Measurements from ENCODE around the gene CEACAM19.
"Not testable (repeated sequence)": the region's sequence is repeated elsewhere in the genome, so short reads cannot be mapped to it uniquely, and the experiment has no call there.

Gene CEACAM19, protein sequence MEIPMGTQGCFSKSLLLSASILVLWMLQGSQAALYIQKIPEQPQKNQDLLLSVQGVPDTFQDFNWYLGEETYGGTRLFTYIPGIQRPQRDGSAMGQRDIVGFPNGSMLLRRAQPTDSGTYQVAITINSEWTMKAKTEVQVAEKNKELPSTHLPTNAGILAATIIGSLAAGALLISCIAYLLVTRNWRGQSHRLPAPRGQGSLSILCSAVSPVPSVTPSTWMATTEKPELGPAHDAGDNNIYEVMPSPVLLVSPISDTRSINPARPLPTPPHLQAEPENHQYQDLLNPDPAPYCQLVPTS

DNA sequence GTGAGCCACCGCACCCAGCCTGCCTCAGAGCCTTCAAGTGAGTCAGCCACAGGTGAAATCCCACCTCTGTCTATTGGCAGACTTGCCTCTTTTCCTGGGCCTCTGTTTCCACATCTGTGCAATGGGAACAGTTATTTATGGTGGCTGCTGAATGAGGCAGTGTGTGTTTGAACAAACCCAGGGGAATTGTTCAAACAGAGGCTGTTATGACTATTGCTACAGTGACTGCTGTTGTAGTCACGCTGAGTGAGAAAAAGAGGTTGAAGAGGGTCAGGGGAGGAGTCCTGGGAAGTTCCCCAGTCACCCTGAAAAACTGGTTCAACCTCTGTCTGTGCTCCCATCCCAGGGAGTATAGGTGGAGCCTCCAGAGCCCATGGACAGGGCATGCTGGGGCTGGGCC lies at the start of gene CEACAM19:
CEACAM19 (plus strand) TSS at position 83 of the 400 bp plus-strand sequence. CDS start 450 bp downstream, outside the sequence.
- intact Hi-C loops (cut with DNase I) = no loop called here
- DNase-seq = no peak

GRCh38 chr19:44623080-44623479 lies 48.2 kb upstream of the CEACAM19 start:
- intact Hi-C loops (cut with DNase I) = no loop called here
- no peak for DNase-seq

- intact Hi-C loops (cut with DNase I) = no loop called here
- DNase-seq = no peak
Measured at GRCh38 chr19:44623626-44624025, 47.7 kb upstream of the CEACAM19 start.

DNA sequence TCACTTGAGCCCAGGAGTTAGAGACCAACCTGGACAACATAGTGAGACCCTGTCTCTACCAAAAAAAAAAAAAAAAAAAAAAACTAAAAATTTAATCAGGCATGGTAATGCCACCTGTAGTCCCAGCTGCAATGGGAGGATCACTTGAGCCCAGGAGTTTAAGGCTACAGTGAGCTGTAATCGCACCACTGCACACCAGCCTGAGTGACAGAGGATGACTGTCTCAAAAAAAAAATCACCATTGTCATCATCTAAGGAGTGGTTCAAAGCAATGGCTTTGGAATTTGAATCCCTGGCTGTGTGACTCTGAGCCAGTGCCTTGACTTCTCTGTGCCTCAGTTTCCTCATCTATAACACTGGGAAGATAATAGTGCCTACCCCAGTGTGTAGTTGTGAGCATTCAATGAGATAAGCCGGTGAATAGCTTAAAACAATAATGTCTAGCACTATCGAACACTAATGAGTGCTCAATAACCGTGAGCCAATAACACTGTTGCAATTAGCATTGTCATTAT lies 46.4 kb upstream of the CEACAM19 start:
- DNase-seq = no peak
- intact Hi-C loops (cut with DNase I) = no loop called here

- DNase-seq; intact Hi-C loops (cut with DNase I): not testable (repeated sequence)
Measured at GRCh38 chr19:44625637-44626036, 45.6 kb upstream of the CEACAM19 start.

DNA sequence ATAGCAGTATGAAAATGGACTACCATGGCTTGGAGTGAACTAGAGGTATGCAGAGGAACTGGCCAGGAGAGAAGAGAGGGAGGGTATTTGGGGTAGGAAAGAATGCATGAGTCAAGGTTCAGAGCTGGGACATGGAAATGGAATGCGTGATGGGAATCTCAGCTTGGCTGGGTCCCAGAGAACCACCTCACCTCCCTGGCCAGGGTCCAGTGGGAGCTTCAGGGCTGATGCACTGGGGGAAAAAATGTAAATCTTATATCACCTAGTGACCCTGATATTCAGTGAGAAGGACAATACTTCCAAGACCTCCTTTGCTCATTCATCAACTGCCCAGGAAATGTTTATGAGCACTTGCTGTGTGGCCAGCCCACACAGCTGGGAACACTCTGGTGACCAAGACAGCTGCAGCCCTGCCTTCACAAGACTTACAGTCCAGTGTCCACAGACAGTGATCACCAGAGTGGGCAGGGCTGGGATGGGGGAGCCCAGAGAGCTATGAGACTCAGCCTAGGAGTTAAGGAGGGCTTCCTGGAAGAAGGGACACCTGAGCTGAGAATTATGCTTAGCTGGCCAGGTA lies 45.1 kb upstream of the CEACAM19 start:
- intact Hi-C loops (cut with DNase I) = no loop called here
- no peak for DNase-seq

DNA sequence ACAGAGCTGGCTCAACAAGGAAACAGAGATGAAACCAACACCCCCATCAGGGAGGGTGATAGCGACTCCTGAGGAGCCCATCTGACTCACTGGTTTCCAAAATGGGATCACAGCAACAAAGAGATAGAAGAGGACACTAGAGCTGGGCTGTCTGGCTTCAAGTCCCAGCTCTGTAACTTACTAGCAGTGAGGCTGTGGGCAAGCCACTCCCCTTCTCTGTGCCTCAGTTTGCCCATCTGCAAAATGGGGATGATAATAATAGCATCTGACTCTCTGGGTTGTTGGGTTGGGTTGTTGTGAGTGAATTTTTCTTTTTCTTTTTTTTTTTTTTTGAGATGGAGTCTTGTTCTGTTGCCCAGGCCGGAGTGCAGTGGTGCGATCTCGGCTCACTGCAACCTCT lies 43.7 kb upstream of the CEACAM19 start:
- no peak for DNase-seq
- intact Hi-C loops (cut with DNase I) = no loop called here

DNA sequence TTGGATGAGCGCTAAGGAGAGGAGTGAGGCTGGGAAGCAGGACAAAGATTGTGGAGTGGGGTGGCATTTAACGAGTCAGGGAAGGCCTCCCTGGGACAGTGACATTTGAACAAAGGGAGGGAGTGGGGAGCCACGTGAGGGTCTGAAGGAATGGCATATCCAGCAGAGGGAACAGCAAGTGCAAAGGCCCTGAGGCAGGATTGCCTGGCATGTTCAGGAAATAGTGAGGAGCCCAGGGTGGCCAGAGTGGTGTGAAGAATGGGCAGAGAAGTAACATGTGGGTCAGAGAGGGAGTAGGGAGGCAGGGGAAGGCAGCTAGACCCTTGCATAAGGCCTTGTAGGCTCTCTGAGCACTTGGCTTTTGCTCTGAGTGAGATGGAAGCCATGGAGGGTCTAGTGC lies 42.5 kb upstream of the CEACAM19 start:
- DNase-seq = no peak
- intact Hi-C loops (cut with DNase I) = no loop called here

GRCh38 chr19:44631611-44632010 lies 39.7 kb upstream of the CEACAM19 start:
- intact Hi-C loops (cut with DNase I); DNase-seq: not testable (repeated sequence)

DNA sequence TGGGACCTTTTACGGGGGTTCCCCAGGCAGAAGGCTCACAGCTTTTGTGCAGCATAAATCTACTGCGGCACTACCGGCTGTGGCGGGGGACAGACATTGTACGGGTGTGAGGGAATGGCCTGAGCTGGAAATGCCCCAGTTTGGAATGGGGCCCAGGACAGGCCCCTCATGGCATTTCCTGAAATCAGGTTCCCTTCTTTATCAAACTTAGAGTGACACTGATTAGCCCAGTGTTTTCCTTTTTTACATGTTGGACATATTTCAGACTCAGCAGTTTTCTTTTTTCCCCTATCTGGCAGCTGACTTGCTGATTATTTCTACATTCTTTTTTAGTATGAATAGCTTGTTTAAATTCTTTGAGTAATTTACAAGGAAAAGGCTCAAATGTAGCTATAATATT lies 37.2 kb upstream of the CEACAM19 start:
- DNase-seq; intact Hi-C loops (cut with DNase I): not testable (repeated sequence)

GRCh38 chr19:44634785-44635184 lies 36.5 kb upstream of the CEACAM19 start:
- intact Hi-C loops (cut with DNase I) = no loop called here
- DNase-seq = no peak

GRCh38 chr19:44635581-44636438 lies 35.5 kb upstream of the CEACAM19 start:
- intact Hi-C loops (cut with DNase I) = no loop called here
- peak in 1 of 42 donors; percentile 3 for DNase-seq

- intact Hi-C loops (cut with DNase I) = no loop called here
- DNase-seq = no peak
Measured at GRCh38 chr19:44636439-44637389, 34.6 kb upstream of the CEACAM19 start.

DNA sequence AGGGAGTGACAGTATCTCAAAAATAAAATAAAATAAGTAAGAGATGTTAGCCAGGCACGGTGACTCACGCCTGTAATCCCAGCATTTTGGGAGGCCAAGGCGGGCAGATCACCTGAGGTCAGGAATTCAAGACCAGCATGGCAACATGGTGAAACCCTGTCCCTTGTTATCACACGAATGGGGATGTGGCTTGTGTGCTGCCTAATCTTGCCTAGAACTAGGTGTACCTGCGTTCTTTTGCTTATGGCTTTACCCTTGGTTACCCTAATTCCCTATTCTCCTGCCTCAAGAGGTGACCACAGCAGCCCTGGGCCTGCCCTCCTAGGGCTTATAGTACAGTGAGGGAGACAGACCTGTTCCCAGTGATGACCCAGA lies 33.9 kb upstream of the CEACAM19 start:
- intact Hi-C loops (cut with DNase I) = no loop called here
- DNase-seq = no peak

- DNase-seq = no peak
- intact Hi-C loops (cut with DNase I) = no loop called here
Measured at GRCh38 chr19:44640518-44640917, 30.8 kb upstream of the CEACAM19 start.

DNA sequence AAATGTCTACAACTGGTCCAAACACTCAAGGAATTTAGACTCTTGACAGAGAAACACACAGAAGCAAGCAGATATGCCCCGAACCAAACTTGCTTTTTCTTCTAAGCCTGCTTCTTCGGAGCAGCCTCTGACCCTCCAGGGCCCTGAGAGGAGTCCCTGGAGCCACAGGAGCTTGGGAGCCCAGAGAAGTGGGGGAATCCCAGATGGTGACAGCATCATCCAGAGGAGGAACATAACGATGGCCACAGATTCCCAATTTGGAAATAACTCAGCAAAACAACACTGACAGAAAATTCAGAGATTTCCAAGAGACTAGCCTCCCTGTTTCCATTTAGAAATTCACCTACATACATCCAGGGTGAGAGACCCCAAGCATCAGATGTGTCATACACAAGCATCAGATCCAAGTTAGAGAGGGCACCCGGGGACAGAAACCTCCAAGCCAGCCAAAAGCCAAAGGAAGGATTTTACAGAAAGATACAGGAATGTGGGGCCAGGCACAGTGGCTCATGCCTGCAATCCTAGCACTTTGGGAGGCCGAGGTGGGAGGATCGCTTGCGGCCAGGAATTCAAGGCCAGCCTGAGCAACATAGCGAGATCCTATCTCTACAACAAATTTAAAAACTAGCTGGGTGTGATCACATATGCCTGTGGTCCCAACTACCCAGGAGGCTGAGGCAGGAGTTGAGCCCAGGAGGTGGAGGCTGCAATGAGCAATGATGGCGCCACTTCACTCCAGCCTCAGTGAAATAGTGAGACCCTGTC lies 29.6 kb upstream of the CEACAM19 start:
- DNase-seq = no peak
- intact Hi-C loops (cut with DNase I) = no loop called here

GRCh38 chr19:44642377-44642776 lies 28.9 kb upstream of the CEACAM19 start:
- intact Hi-C loops (cut with DNase I) = no loop called here
- no peak for DNase-seq

Data from head of caudate nucleus (tissue), 42 donors.